SU-DHL-6 (cell line): Measurements from ENCODE around the gene ZNF92.
"Not testable (repeated sequence)": the region's sequence is repeated elsewhere in the genome, so short reads cannot be mapped to it uniquely, and the experiment has no call there.

Experiments used
- H2AFZ ChIP-seq: fragments of 200-600 bp; sonication (generic); 2 replicates; pipeline ENCODE4 v1.6.1; 2014; ENCODE audit warnings: low read depth, mild to moderate bottlenecking, moderate library complexity, mixed read lengths, antibody characterized with exemption, low read length; ENCODE audit not compliant: severe bottlenecking
- H3F3A ChIP-seq: fragments of 200-600 bp; shearing (Covaris generic); 2 replicates; pipeline ENCODE4 v1.6.0; 2016; ENCODE audit warnings: antibody characterized with exemption, mild to moderate bottlenecking; ENCODE audit not compliant: insufficient read depth
- H3K27ac ChIP-seq: fragments of 200-600 bp; sonication (generic); 2 replicates; pipeline ENCODE4 v1.5.1; 2016; ENCODE audit warnings: low read depth, mild to moderate bottlenecking, low read length, moderate library complexity, mixed read lengths
- H3K27me3 ChIP-seq: fragments of 200-600 bp; sonication (generic), shearing (Covaris generic); 2 replicates; pipeline ENCODE4 v1.6.0; 2014; ENCODE audit warnings: mild to moderate bottlenecking, low read length
- H3K36me3 ChIP-seq: fragments of 200-600 bp; sonication (generic); 2 replicates; pipeline ENCODE4 v1.6.1; 2014; ENCODE audit warnings: mild to moderate bottlenecking, low read length, mixed read lengths
- H3K4me2 ChIP-seq: fragments of 300-600, 200-600 bp; shearing (Covaris generic), sonication (generic); 2 replicates; pipeline ENCODE4 v1.6.0; 2014; ENCODE audit warnings: low read length, low read depth, mild to moderate bottlenecking; ENCODE audit not compliant: poor library complexity, severe bottlenecking
- H3K4me3 ChIP-seq: fragments of 200-600 bp; sonication (generic); 2 replicates; pipeline ENCODE4 v1.5.1; 2014; ENCODE audit warnings: antibody characterized with exemption, low read length, mild to moderate bottlenecking, mixed read lengths; ENCODE audit not compliant: insufficient read depth, poor library complexity, severe bottlenecking
- H3K79me2 ChIP-seq: fragments of 200-600 bp; sonication (generic); 2 replicates; pipeline ENCODE4 v1.6.1; 2014; ENCODE audit warnings: mild to moderate bottlenecking, low read length, moderate library complexity; ENCODE audit not compliant: insufficient read depth
- H3K9ac ChIP-seq: fragments of 200-600 bp; sonication (generic); 2 replicates; pipeline ENCODE4 v1.7.0; 2014; ENCODE audit warnings: mild to moderate bottlenecking, low read length
- H3K9me2 ChIP-seq: fragments of 200-600 bp; sonication (generic); replicated peaks from 2 replicates; pipeline ENCODE4 v1.6.1; 2014; ENCODE audit warnings: low read length; ENCODE audit not compliant: insufficient read depth
- H3K9me3 ChIP-seq: fragments of 200-600 bp; sonication (generic); 2 replicates; pipeline ENCODE4 v1.6.1; 2014; ENCODE audit warnings: low read length, mixed read lengths; ENCODE audit not compliant: insufficient read depth
- H4K20me1 ChIP-seq: fragments of 200-600 bp; sonication (generic); 2 replicates; pipeline ENCODE4 v1.6.1; 2014; ENCODE audit warnings: low read depth, mild to moderate bottlenecking, antibody characterized with exemption, low read length, moderate library complexity, mixed read lengths
- CTCF ChIP-seq: fragments of 200-600 bp; sonication (generic); IDR thresholded peaks from one replicate; pipeline ENCODE4 v1.5.1; 2017; ENCODE audit warnings: antibody characterized with exemption, mild to moderate bottlenecking, low read length, moderate library complexity; ENCODE audit not compliant: insufficient read depth, poor library complexity, severe bottlenecking
- EZH2phosphoT487 ChIP-seq: fragments of 200-600 bp; sonication (generic), shearing (Covaris generic); conservative IDR thresholded peaks from 2 replicates; pipeline ENCODE4 v1.6.1; 2018; ENCODE audit warnings: mild to moderate bottlenecking, antibody characterized with exemption, low read length, moderate library complexity, mixed read lengths

Gene ZNF92

GRCh38 chr7:65342723-65343629, 30.7 kb upstream of the ZNF92 start:
- H3K79me2 ChIP-seq, result no peaks in the 10 kb centered on the region
- H2AFZ ChIP-seq, result no peak overlapping the region
- H3K9ac ChIP-seq, result no peak overlapping the region
- no peak for TF ChIP-seq CTCF
- TF ChIP-seq EZH2phosphoT487, result no peak
- no peaks in the 10 kb centered on the region for H3K9me2 ChIP-seq
- no peaks in the 10 kb centered on the region for H3K27me3 ChIP-seq
- no peak overlapping the region for H3K27ac ChIP-seq
- H3F3A ChIP-seq, result no peaks in the 10 kb centered on the region
- no peak overlapping the region for H3K4me2 ChIP-seq
- H4K20me1 ChIP-seq, result no peaks in the 10 kb centered on the region
- no peak overlapping the region for H3K4me3 ChIP-seq
- H3K9me3 ChIP-seq, result no peaks in the 10 kb centered on the region
- H3K36me3 ChIP-seq, result no peaks in the 10 kb centered on the region

- not testable (repeated sequence) for H3K79me2 ChIP-seq, H3F3A ChIP-seq, H4K20me1 ChIP-seq, H3K9me3 ChIP-seq, H2AFZ ChIP-seq, H3K27me3 ChIP-seq, H3K4me2 ChIP-seq, H3K4me3 ChIP-seq, H3K27ac ChIP-seq, H3K9ac ChIP-seq, H3K9me2 ChIP-seq, H3K36me3 ChIP-seq
Measured at GRCh38 chr7:65344541-65344940, 29.1 kb upstream of the ZNF92 start.

GRCh38 chr7:65354263-65354662, 19.4 kb upstream of the ZNF92 start:
- no peaks in the 10 kb centered on the region for H3K36me3 ChIP-seq
- no peaks in the 10 kb centered on the region for H4K20me1 ChIP-seq
- H3K9me2 ChIP-seq, result no peaks in the 10 kb centered on the region
- H3K4me3 ChIP-seq, result no peak overlapping the region
- TF ChIP-seq EZH2phosphoT487, result no peak
- no peak for TF ChIP-seq CTCF
- H3K79me2 ChIP-seq, result no peaks in the 10 kb centered on the region
- no peaks in the 10 kb centered on the region for H3K27me3 ChIP-seq
- no peak overlapping the region for H3K27ac ChIP-seq
- no peak overlapping the region for H3K4me2 ChIP-seq
- no peak overlapping the region for H3K9ac ChIP-seq
- H2AFZ ChIP-seq, result no peak overlapping the region
- no peaks in the 10 kb centered on the region for H3K9me3 ChIP-seq
- no peaks in the 10 kb centered on the region for H3F3A ChIP-seq

DNA sequence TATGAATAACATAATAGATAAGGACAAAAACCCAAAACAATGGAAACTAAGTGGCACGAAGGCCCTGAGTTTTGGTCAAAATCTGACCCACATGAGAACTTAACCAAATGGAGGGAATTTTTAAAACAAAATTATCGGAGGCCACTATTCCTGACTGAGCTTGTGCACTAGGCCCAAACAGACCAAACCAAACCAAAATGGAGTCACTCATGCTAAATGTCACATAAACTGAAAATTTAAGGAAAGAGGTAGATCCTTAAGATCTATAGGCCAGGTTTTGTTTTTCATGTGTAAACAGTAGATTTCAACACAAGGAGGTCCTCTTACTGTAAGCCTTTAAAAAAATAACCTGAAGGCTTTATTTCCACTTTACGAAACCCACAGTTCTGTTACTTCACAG, 3.8 kb upstream of the ZNF92 start:
- Histone ChIP-seq H3F3A (0 out of 2 replicates have a peak, but pooled peaks cover 7% of the 10 kb centered on the region), H3K9me3 (no peaks in the 10 kb centered on the region), H3K4me3 (no peak overlapping the region), H3K36me3 (no peaks in the 10 kb centered on the region), H3K27ac (no peak overlapping the region), H3K9ac (no peak overlapping the region), H3K4me2 (no peak overlapping the region), H3K79me2 (peaks cover 12% of the 10 kb centered on the region), H3K9me2 (no peaks in the 10 kb centered on the region), H2AFZ (no peak overlapping the region), H3K27me3 (no peaks in the 10 kb centered on the region), H4K20me1 (peaks cover 3% of the 10 kb centered on the region; the same call in 1 of the 2 replicates)
- no peak for TF ChIP-seq CTCF
- TF ChIP-seq EZH2phosphoT487, result no peak
